HG02938 (cell line): ENCODE results near the gene KRIT1.
A peak's percentile ranks its signal among the peaks of the same experiment; 100 is the strongest.
"Not testable (repeated sequence)": the region's sequence is repeated elsewhere in the genome, so short reads cannot be mapped to it uniquely, and the experiment has no call there.

Source experiments
- ATAC-seq: cut with Tn5 transposase; IDR thresholded peaks from one replicate; pipeline ENCODE4 v1.9.1; 2021; ENCODE audit warnings: mild to moderate bottlenecking, moderate library complexity; ENCODE audit not compliant: unreplicated experiment

The KRIT1 gene

GRCh38 chr7:92251181-92251580, 5.5 kb upstream of the KRIT1 start:
- ATAC-seq = no peak

- ATAC-seq = no peak
Observed at GRCh38 chr7:92250603-92251002, 4.9 kb upstream of the KRIT1 start.

- peak; percentile 33 for ATAC-seq
Observed at GRCh38 chr7:92246360-92247101, 817 bp upstream of the KRIT1 start.

- ATAC-seq = peak; percentile 4
Observed at GRCh38 chr7:92244808-92245486, 767 bp downstream of the KRIT1 start.

- ATAC-seq = no peak
Observed at GRCh38 chr7:92242972-92243371, 2.7 kb downstream of the KRIT1 start.

- ATAC-seq = no peak
Observed at GRCh38 chr7:92230547-92230946, 15.2 kb downstream of the KRIT1 start.

- no peak for ATAC-seq
Observed at GRCh38 chr7:92228742-92229141, 17.0 kb downstream of the KRIT1 start.

GRCh38 chr7:92228100-92228499, 17.6 kb downstream of the KRIT1 start:
- no peak for ATAC-seq

- no peak for ATAC-seq
Observed at GRCh38 chr7:92226981-92227380, 18.7 kb downstream of the KRIT1 start.

- no peak for ATAC-seq
Observed at GRCh38 chr7:92221766-92222165, 23.9 kb downstream of the KRIT1 start.

GRCh38 chr7:92206672-92207071, 39.0 kb downstream of the KRIT1 start:
- no peak for ATAC-seq

GRCh38 chr7:92205987-92206386, 39.7 kb downstream of the KRIT1 start:
- no peak for ATAC-seq

- ATAC-seq = no peak
Observed at GRCh38 chr7:92200791-92201190, 44.9 kb downstream of the KRIT1 start.

GRCh38 chr7:92192326-92192725, 53.4 kb downstream of the KRIT1 start:
- ATAC-seq = no peak

- ATAC-seq = not testable (repeated sequence)
Observed at GRCh38 chr7:92189246-92189645, 56.5 kb downstream of the KRIT1 start.

- not testable (repeated sequence) for ATAC-seq
Observed at GRCh38 chr7:92184294-92184693, 61.4 kb downstream of the KRIT1 start.

GRCh38 chr7:92178928-92179924, 66.5 kb downstream of the KRIT1 start, which contains the start of gene LRRD1:
LRRD1 (minus strand) TSS chr7:92179142; CDS start chr7:92165202, 13,940 bp downstream.
- peak; percentile 96 for ATAC-seq

GRCh38 chr7:92177362-92177761, 68.4 kb downstream of the KRIT1 start:
- no peak for ATAC-seq

- ATAC-seq = not testable (repeated sequence)
Observed at GRCh38 chr7:92169529-92169928, 76.2 kb downstream of the KRIT1 start.

GRCh38 chr7:92161271-92161670, 84.4 kb downstream of the KRIT1 start:
- no peak for ATAC-seq
